ENCODE data around the gene PPM1M.

PPM1M gene

GRCh38 chr3:52226229-52226817, 19.2 kb upstream of the PPM1M start:
- CTCF ChIA-PET: interaction anchor here (1.3 kb wide), 1 partner anchor 186 kb away, joined by 4 read pairs; no protein-coding TSS in a partner anchor

GRCh38 chr3:52227117-52227516, 18.4 kb upstream of the PPM1M start:
- TF ChIP-seq TARDBP (IDR thresholded peaks at IDR 0.05) (no peak), SUZ12 (IDR thresholded peaks at IDR 0.05) (no peak), PKNOX1 (IDR thresholded peaks at IDR 0.05) (no peak), NFRKB (IDR thresholded peaks at IDR 0.05) (no peak), ELF4 (IDR thresholded peaks at IDR 0.05) (no peak), SP1 (IDR thresholded peaks at IDR 0.05) (no peak), LEF1 (IDR thresholded peaks at IDR 0.05; ENCODE audit: borderline replicate concordance) (no peak), ZNF384 (IDR thresholded peaks at IDR 0.05) (no peak), HDGF (IDR thresholded peaks at IDR 0.05; ENCODE audit: borderline replicate concordance) (no peak)
- DNase-seq (ENCODE audit: extremely low spot score): no peak
- POLR2A ChIA-PET: interaction anchor here (0.5 kb wide), 1 partner anchor 259 kb away, joined by 3 read pairs; no protein-coding TSS in a partner anchor
- CTCF ChIA-PET: no interaction called here

More at GRCh38 chr3:52226229-52226817, 19.2 kb upstream of the PPM1M start:
- POLR2A ChIA-PET: no interaction called here
- TF ChIP-seq ELF4 (IDR thresholded peaks at IDR 0.05): no peak
- no peak for TF ChIP-seq TARDBP (IDR thresholded peaks at IDR 0.05)
- no peak for TF ChIP-seq CTBP1 (IDR thresholded peaks at IDR 0.05; ENCODE audit: borderline replicate concordance)
- no peak for TF ChIP-seq L3MBTL2 (conservative IDR thresholded peaks at IDR 0.05)
- TF ChIP-seq BHLHE40 (IDR thresholded peaks at IDR 0.05; ENCODE audit: borderline replicate concordance): no peak
- no peak for TF ChIP-seq NFRKB (IDR thresholded peaks at IDR 0.05)
- no peak for TF ChIP-seq ARNT (IDR thresholded peaks at IDR 0.05)
- TF ChIP-seq FOXK2 (IDR thresholded peaks at IDR 0.05): no peak
- TF ChIP-seq PKNOX1 (IDR thresholded peaks at IDR 0.05): no peak
- no peak for TF ChIP-seq SP1 (IDR thresholded peaks at IDR 0.05)
- TF ChIP-seq FOXA1 (IDR thresholded peaks at IDR 0.05): no peak
- no peak for TF ChIP-seq SUZ12 (IDR thresholded peaks at IDR 0.05)
- TF ChIP-seq HDGF (IDR thresholded peaks at IDR 0.05; ENCODE audit: borderline replicate concordance): no peak
- TF ChIP-seq FOXM1 (IDR thresholded peaks at IDR 0.05; ENCODE audit: borderline replicate concordance): no peak
- no peak for TF ChIP-seq LEF1 (IDR thresholded peaks at IDR 0.05; ENCODE audit: borderline replicate concordance)
- TF ChIP-seq ZNF384 (IDR thresholded peaks at IDR 0.05): no peak
- DNase-seq (ENCODE audit: extremely low spot score): no peak

GRCh38 chr3:52227766-52228165, 17.8 kb upstream of the PPM1M start:
- DNase-seq (ENCODE audit: extremely low spot score): no peak
- TF ChIP-seq PKNOX1 (IDR thresholded peaks at IDR 0.05): no peak
- TF ChIP-seq FOXM1 (IDR thresholded peaks at IDR 0.05; ENCODE audit: borderline replicate concordance): no peak
- TF ChIP-seq CTBP1 (IDR thresholded peaks at IDR 0.05; ENCODE audit: borderline replicate concordance): no peak
- no peak for TF ChIP-seq BHLHE40 (IDR thresholded peaks at IDR 0.05; ENCODE audit: borderline replicate concordance)
- TF ChIP-seq LEF1 (IDR thresholded peaks at IDR 0.05; ENCODE audit: borderline replicate concordance): no peak
- TF ChIP-seq HDGF (IDR thresholded peaks at IDR 0.05; ENCODE audit: borderline replicate concordance): no peak
- TF ChIP-seq SUZ12 (IDR thresholded peaks at IDR 0.05): no peak
- TF ChIP-seq FOXA1 (IDR thresholded peaks at IDR 0.05): no peak
- POLR2A ChIA-PET: interaction anchor here (0.5 kb wide), 1 partner anchor 259 kb away, joined by 3 read pairs; no protein-coding TSS in a partner anchor
- CTCF ChIA-PET: interaction anchor here (0.6 kb wide), 1 partner anchor 111 kb away, joined by 3 read pairs; no protein-coding TSS in a partner anchor

GRCh38 chr3:52228266-52228665, 17.3 kb upstream of the PPM1M start:
- ChIA-PET POLR2A (no interaction called here), CTCF (no interaction called here)
- no peak for DNase-seq (ENCODE audit: extremely low spot score)
- TF ChIP-seq LEF1 (IDR thresholded peaks at IDR 0.05; ENCODE audit: borderline replicate concordance) (no peak), NFRKB (IDR thresholded peaks at IDR 0.05) (no peak), SP1 (IDR thresholded peaks at IDR 0.05) (no peak)

- TF ChIP-seq ELF4 (IDR thresholded peaks at IDR 0.05): no peak
- no peak for TF ChIP-seq FOXM1 (IDR thresholded peaks at IDR 0.05; ENCODE audit: borderline replicate concordance)
- ChIA-PET POLR2A (no interaction called here), CTCF (interaction anchor here (1.0 kb wide), 1 partner anchor 8 kb away, joined by 5 read pairs; no protein-coding TSS in a partner anchor)
- no peak for DNase-seq (ENCODE audit: extremely low spot score)
Observed at GRCh38 chr3:52228751-52229291, 16.7 kb upstream of the PPM1M start.

- CTCF ChIA-PET: interaction anchor here (1.0 kb wide), 1 partner anchor 9 kb away, joined by 5 read pairs; no protein-coding TSS in a partner anchor
- no peak for DNase-seq (ENCODE audit: extremely low spot score)
- POLR2A ChIA-PET: no interaction called here
- no peak for TF ChIP-seq BHLHE40 (IDR thresholded peaks at IDR 0.05; ENCODE audit: borderline replicate concordance)
- TF ChIP-seq SUZ12 (IDR thresholded peaks at IDR 0.05): no peak
- no peak for TF ChIP-seq PKNOX1 (IDR thresholded peaks at IDR 0.05)
- no peak for TF ChIP-seq L3MBTL2 (conservative IDR thresholded peaks at IDR 0.05)
- TF ChIP-seq ARNT (IDR thresholded peaks at IDR 0.05): no peak
- TF ChIP-seq CTBP1 (IDR thresholded peaks at IDR 0.05; ENCODE audit: borderline replicate concordance): no peak
- no peak for TF ChIP-seq HDGF (IDR thresholded peaks at IDR 0.05; ENCODE audit: borderline replicate concordance)
- TF ChIP-seq SP1 (IDR thresholded peaks at IDR 0.05): no peak
- TF ChIP-seq ZNF384 (IDR thresholded peaks at IDR 0.05): no peak
- no peak for TF ChIP-seq NFRKB (IDR thresholded peaks at IDR 0.05)
- TF ChIP-seq FOXA1 (IDR thresholded peaks at IDR 0.05): no peak
- TF ChIP-seq TARDBP (IDR thresholded peaks at IDR 0.05): no peak
Observed at GRCh38 chr3:52229656-52230055, 15.9 kb upstream of the PPM1M start.
